Right lobe of liver (tissue), 4 donors: ENCODE results near the gene MORC2.

Experiments
- CTCF ChIP-seq, 4 donors: fragments of 200-600 bp in 3 of 4; fragments of 450-650 bp in 1 of 4; IDR thresholded peaks; one replicate each; pipeline versions ENCODE4 v1.5.1 to v1.8.0; 2016 to 2022; ENCODE audit warnings: antibody characterized with exemption in 4 of 4, mild to moderate bottlenecking in 2 of 4
- POLR2A ChIP-seq: fragments of 450-650 bp; IDR thresholded peaks from one replicate; pipeline ENCODE4 v1.6.1; 2017; ENCODE audit warnings: antibody characterized with exemption, mild to moderate bottlenecking
- donor health status: DM: no; HTN: no; CAD: no.
- donor health status: DM: no; HTN: no; CAD: no.
- donor health status: DM: no; HTN: yes; CAD: no.

GRCh38 chr22:30885001-30885366, 83.6 kb downstream of the MORC2 start:
- TF ChIP-seq CTCF (IDR thresholded peaks at IDR 0.05) (no peak), POLR2A (no peak)
